HG03571 (cell line): Measurements from ENCODE around the gene PLCB1.

Experiments
- ATAC-seq: cut with Tn5 transposase; IDR thresholded peaks from one replicate; pipeline ENCODE4 v1.9.1; 2021; ENCODE audit not compliant: unreplicated experiment

PLCB1 gene

GRCh38 chr20:8673116-8673515 lies 541.0 kb downstream of the PLCB1 start:
- ATAC-seq: no peak

GRCh38 chr20:8675896-8676295 lies 543.8 kb downstream of the PLCB1 start:
- no peak for ATAC-seq

GRCh38 chr20:8678098-8678776 lies 546.2 kb downstream of the PLCB1 start:
- no peak for ATAC-seq

- no peak for ATAC-seq
Observed at GRCh38 chr20:8689337-8689736, 557.3 kb downstream of the PLCB1 start.

GRCh38 chr20:8690074-8690473 lies 558.0 kb downstream of the PLCB1 start:
- ATAC-seq: no peak

- no peak for ATAC-seq
Observed at GRCh38 chr20:8693709-8694108, 561.6 kb downstream of the PLCB1 start.

GRCh38 chr20:8700756-8701155 lies 568.7 kb downstream of the PLCB1 start:
- ATAC-seq: no peak

- no peak for ATAC-seq
Observed at GRCh38 chr20:8706961-8707700, 575.1 kb downstream of the PLCB1 start.

- ATAC-seq: no peak
Observed at GRCh38 chr20:8709627-8710026, 577.6 kb downstream of the PLCB1 start.

GRCh38 chr20:8711501-8711900 lies 579.4 kb downstream of the PLCB1 start:
- no peak for ATAC-seq

- no peak for ATAC-seq
Observed at GRCh38 chr20:8714206-8714605, 582.1 kb downstream of the PLCB1 start.

GRCh38 chr20:8718279-8718678 lies 586.2 kb downstream of the PLCB1 start:
- no peak for ATAC-seq

GRCh38 chr20:8720089-8720488 lies 588.0 kb downstream of the PLCB1 start:
- no peak for ATAC-seq

- no peak for ATAC-seq
Observed at GRCh38 chr20:8721098-8721497, 589.0 kb downstream of the PLCB1 start.

GRCh38 chr20:8722277-8722928 lies 590.3 kb downstream of the PLCB1 start:
- peak; percentile 57 for ATAC-seq

GRCh38 chr20:8723296-8723695 lies 591.2 kb downstream of the PLCB1 start:
- no peak for ATAC-seq

- no peak for ATAC-seq
Observed at GRCh38 chr20:8724884-8725283, 592.8 kb downstream of the PLCB1 start.

GRCh38 chr20:8726460-8726859 lies 594.4 kb downstream of the PLCB1 start:
- ATAC-seq: no peak

GRCh38 chr20:8735014-8735413 lies 602.9 kb downstream of the PLCB1 start:
- no peak for ATAC-seq

- no peak for ATAC-seq
Observed at GRCh38 chr20:8735674-8736073, 603.6 kb downstream of the PLCB1 start.

GRCh38 chr20:8740265-8740664 lies 608.2 kb downstream of the PLCB1 start:
- no peak for ATAC-seq

GRCh38 chr20:8744228-8744844 lies 612.3 kb downstream of the PLCB1 start:
- ATAC-seq: no peak
